HEK293T (cell line): ENCODE results near the gene CERS1.

Experiments used
- CTCF ChIA-PET: fragments of 350-600 bp; formaldehyde crosslinking; extraction: SDS; loops from one replicate; lab custom pipeline; 2021; ENCODE audit warnings: antibody characterized with exemption, inconsistent platforms; lab: Yijun Ruan, JAX
- POLR2A ChIA-PET: fragments of 350-600 bp; formaldehyde crosslinking; extraction: SDS; loops from one replicate; lab custom pipeline; 2020; ENCODE audit warnings: antibody characterized with exemption, inconsistent platforms; lab: Yijun Ruan, JAX
- DNase-seq: peaks from one replicate; pipeline ENCODE4 v3.0.0; 2012; ENCODE audit warnings: mixed read lengths; ENCODE audit errors: extremely low spot score
- ARNT ChIP-seq: fragments of 450-650 bp; IDR thresholded peaks from 2 replicates; pipeline ENCODE4 v1.6.1; 2017; ENCODE audit warnings: mild to moderate bottlenecking
- BHLHE40 ChIP-seq: fragments of 450-650 bp; IDR thresholded peaks from 2 replicates; pipeline ENCODE4 v1.6.1; 2016; ENCODE audit warnings: mild to moderate bottlenecking, moderate library complexity, borderline replicate concordance
- CTBP1 ChIP-seq: fragments of 450-650 bp; IDR thresholded peaks from 2 replicates; pipeline ENCODE4 v1.6.1; 2016; ENCODE audit warnings: borderline replicate concordance
- ELF4 ChIP-seq: fragments of 450-650 bp; IDR thresholded peaks from 2 replicates; pipeline ENCODE4 v1.6.1; 2017; ENCODE audit warnings: antibody characterized with exemption
- FOXA1 ChIP-seq: fragments of 450-650 bp; IDR thresholded peaks from 2 replicates; pipeline ENCODE4 v1.6.1; 2016; ENCODE audit warnings: mild to moderate bottlenecking
- FOXK2 ChIP-seq: fragments of 450-650 bp; IDR thresholded peaks from 2 replicates; pipeline ENCODE4 v1.6.1; 2016; ENCODE audit warnings: mild to moderate bottlenecking
- FOXM1 ChIP-seq: fragments of 450-650 bp; IDR thresholded peaks from 2 replicates; pipeline ENCODE4 v1.6.1; 2017; ENCODE audit warnings: mild to moderate bottlenecking, borderline replicate concordance
- HDGF ChIP-seq: fragments of 450-650 bp; IDR thresholded peaks from 2 replicates; pipeline ENCODE4 v1.6.1; 2017; ENCODE audit warnings: antibody characterized with exemption, borderline replicate concordance
- L3MBTL2 ChIP-seq: fragments of 450-650 bp; conservative IDR thresholded peaks from 2 replicates; pipeline ENCODE4 v1.6.1; 2016; ENCODE audit warnings: mild to moderate bottlenecking
- LEF1 ChIP-seq: fragments of 450-650 bp; IDR thresholded peaks from 2 replicates; pipeline ENCODE4 v1.6.1; 2017; ENCODE audit warnings: mild to moderate bottlenecking, borderline replicate concordance
- NFRKB ChIP-seq: fragments of 450-650 bp; IDR thresholded peaks from 2 replicates; pipeline ENCODE4 v1.6.1; 2016; ENCODE audit warnings: mild to moderate bottlenecking, moderate library complexity
- SP1 ChIP-seq: fragments of 450-650 bp; IDR thresholded peaks from 2 replicates; pipeline ENCODE4 v1.6.1; 2017
- SUZ12 ChIP-seq: fragments of 450-650 bp; IDR thresholded peaks from 2 replicates; pipeline ENCODE4 v1.6.1; 2016; ENCODE audit warnings: mild to moderate bottlenecking
- TARDBP ChIP-seq: fragments of 450-650 bp; IDR thresholded peaks from 2 replicates; pipeline ENCODE4 v1.6.1; 2016
- ZNF384 ChIP-seq: fragments of 450-650 bp; IDR thresholded peaks from 2 replicates; pipeline ENCODE4 v1.6.1; 2016
- TF ChIP-seq, protein P1 (sequence below): fragments of 450-650 bp; IDR thresholded peaks from 2 replicates; pipeline ENCODE4 v1.6.1; 2016

CERS1 gene

GRCh38 chr19:18910010-18910409 lies 14.1 kb upstream of the CERS1 start:
- TF ChIP-seq ZNF384 (no peak), FOXA1 (no peak), FOXK2 (no peak), LEF1 (no peak), CTBP1 (no peak), ARNT (no peak), BHLHE40 (no peak), HDGF (no peak), SP1 (no peak), ELF4 (no peak), TARDBP (no peak), FOXM1 (no peak), L3MBTL2 (no peak), SUZ12 (no peak), NFRKB (no peak)
- TF ChIP-seq, protein P1, sequence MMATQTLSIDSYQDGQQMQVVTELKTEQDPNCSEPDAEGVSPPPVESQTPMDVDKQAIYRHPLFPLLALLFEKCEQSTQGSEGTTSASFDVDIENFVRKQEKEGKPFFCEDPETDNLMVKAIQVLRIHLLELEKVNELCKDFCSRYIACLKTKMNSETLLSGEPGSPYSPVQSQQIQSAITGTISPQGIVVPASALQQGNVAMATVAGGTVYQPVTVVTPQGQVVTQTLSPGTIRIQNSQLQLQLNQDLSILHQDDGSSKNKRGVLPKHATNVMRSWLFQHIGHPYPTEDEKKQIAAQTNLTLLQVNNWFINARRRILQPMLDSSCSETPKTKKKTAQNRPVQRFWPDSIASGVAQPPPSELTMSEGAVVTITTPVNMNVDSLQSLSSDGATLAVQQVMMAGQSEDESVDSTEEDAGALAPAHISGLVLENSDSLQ: no peak
- POLR2A ChIA-PET: no interaction called here
- CTCF ChIA-PET: no interaction called here
- DNase-seq: no peak

DNA sequence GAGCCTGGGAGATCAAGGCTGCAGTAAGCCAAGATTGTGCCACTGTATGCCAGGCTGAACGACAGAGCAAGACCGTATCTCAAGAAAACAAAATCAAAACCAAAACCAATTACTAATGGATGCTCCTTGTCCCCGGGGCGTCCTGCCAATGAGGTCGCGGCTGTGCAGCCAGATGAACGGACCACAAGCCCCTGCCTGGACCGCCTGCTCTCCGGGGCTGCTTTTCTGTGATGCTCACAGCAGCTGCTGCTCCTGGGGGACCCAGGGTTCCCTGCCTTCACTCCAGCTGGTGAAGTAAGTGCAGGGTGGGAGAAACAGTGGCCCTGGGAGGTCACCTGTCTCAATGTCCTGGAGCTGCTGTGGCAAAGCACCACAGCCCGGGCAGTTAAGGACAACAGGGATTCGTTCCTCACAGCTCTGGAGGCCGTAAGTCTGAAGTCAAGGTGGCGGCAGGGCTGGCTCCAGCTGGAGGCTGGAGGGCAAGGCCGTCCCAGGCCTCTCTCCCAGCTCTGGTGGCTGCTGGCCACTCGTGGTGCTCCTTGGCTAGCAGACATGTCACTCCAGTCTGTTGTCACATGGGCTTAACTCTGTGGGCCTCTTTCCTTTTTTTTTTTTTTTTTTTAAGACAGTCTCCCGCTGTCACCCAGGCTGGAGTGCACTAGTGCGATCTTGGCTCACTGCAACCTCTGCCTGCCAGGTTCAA lies 13.1 kb upstream of the CERS1 start:
- no peak for DNase-seq
- no peak for TF ChIP-seq FOXK2
- TF ChIP-seq BHLHE40: no peak
- TF ChIP-seq HDGF: no peak
- TF ChIP-seq TARDBP: no peak
- no peak for TF ChIP-seq L3MBTL2
- no peak for TF ChIP-seq FOXM1
- no peak for TF ChIP-seq NFRKB
- TF ChIP-seq, protein P1: no peak
- TF ChIP-seq FOXA1: no peak
- no peak for TF ChIP-seq ZNF384
- TF ChIP-seq LEF1: no peak
- no peak for TF ChIP-seq CTBP1
- ChIA-PET CTCF (interaction anchor here (0.8 kb wide), 1 partner anchor 14 kb away, joined by 3 read pairs; no protein-coding TSS in a partner anchor), POLR2A (interaction anchor here (1.4 kb wide), 1 partner anchor 10 kb away, joined by 3 read pairs; the partner anchor contains the start of genes COPE and DDX49)

- TF ChIP-seq SUZ12 (no peak), BHLHE40 (no peak), FOXM1 (no peak), ARNT (no peak), TARDBP (no peak), ELF4 (no peak), LEF1 (no peak), L3MBTL2 (no peak), NFRKB (no peak), FOXA1 (no peak), SP1 (no peak), FOXK2 (no peak), HDGF (no peak)
- ChIA-PET POLR2A (interaction anchor here (2.0 kb wide), 1 partner anchor 11 kb away, joined by 5 read pairs; the partner anchor contains the start of gene CERS1), CTCF (no interaction called here)
- DNase-seq: no peak
Observed at GRCh38 chr19:18906605-18907519, 10.9 kb upstream of the CERS1 start.

GRCh38 chr19:18905513-18906236 lies 9.7 kb upstream of the CERS1 start:
- ChIA-PET POLR2A (no interaction called here), CTCF (no interaction called here)
- no peak for DNase-seq
- TF ChIP-seq FOXA1: no peak
- TF ChIP-seq FOXM1: no peak
- TF ChIP-seq SP1: no peak
- TF ChIP-seq, protein P1: no peak
- TF ChIP-seq FOXK2: no peak
- TF ChIP-seq ARNT: no peak
- TF ChIP-seq NFRKB: no peak
- TF ChIP-seq LEF1: no peak

- DNase-seq: no peak
- POLR2A ChIA-PET: no interaction called here
- TF ChIP-seq SUZ12 (no peak), HDGF (no peak), ZNF384 (no peak), ELF4 (no peak), BHLHE40 (no peak), L3MBTL2 (no peak), CTBP1 (no peak), ARNT (no peak), NFRKB (no peak), LEF1 (no peak), TARDBP (no peak), FOXK2 (no peak)
- TF ChIP-seq, protein P1: no peak
- CTCF ChIA-PET: no interaction called here
Observed at GRCh38 chr19:18905058-18905456, 9.1 kb upstream of the CERS1 start.
